Psoas muscle (tissue), 8 donors: Measurements from ENCODE around the gene CDCA5. TPM values are rescaled to one million over a fixed set of nuclear protein-coding genes. Genes with fewer than 3 reads are reported as not detected.

ENCODE experiments used
- ATAC-seq, 4 donors: fragments of 200-7000 bp; cut with Tn5 transposase; one replicate each; pipeline ENCODE4 v1.9.1; 2020; ENCODE audit warnings: moderate library complexity in 3 of 4, mild to moderate bottlenecking in 2 of 4
- DNase-seq, 2 donors: peaks; one replicate each; pipeline ENCODE4 v3.0.0-alpha.2; 2020
- H3K27ac ChIP-seq: fragments of 200-600 bp; one replicate; pipeline ENCODE4 v1.8.0; 2022
- H3K27me3 ChIP-seq, 3 donors: fragments of 200-600 bp in 1 of 3; one replicate each; pipeline versions ENCODE4 v1.6.1 to v1.8.0; 2013 to 2022; ENCODE audit warnings: low read length in 2 of 3, mild to moderate bottlenecking in 2 of 3, moderate library complexity in 1 of 3; ENCODE audit not compliant: insufficient read depth in 3 of 3
- H3K36me3 ChIP-seq, 2 donors: fragments of 200-600 bp in 1 of 2; one replicate each; pipeline versions ENCODE4 v1.6.1 to v1.8.0; 2013 to 2022; ENCODE audit warnings: low read depth in 1 of 2, mild to moderate bottlenecking in 1 of 2, moderate library complexity in 1 of 2; ENCODE audit not compliant: insufficient read depth in 1 of 2
- H3K4me1 ChIP-seq: fragments of 200-600 bp; one replicate; pipeline ENCODE4 v1.8.0; 2022
- H3K4me3 ChIP-seq: fragments of 200-600 bp; one replicate; pipeline ENCODE4 v1.8.0; 2022; ENCODE audit warnings: mild to moderate bottlenecking
- H3K9me3 ChIP-seq: fragments of 200-600 bp; one replicate; pipeline ENCODE4 v1.8.0; 2022
- CTCF ChIP-seq: fragments of 200-600 bp; IDR thresholded peaks from one replicate; pipeline ENCODE4 v1.8.0; 2022; ENCODE audit warnings: antibody characterized with exemption
- WGBS, 3 donors: extraction: QIAGEN DNeasy Blood & Tissue Kit; methylation state at CpG; one replicate each; pipeline versions ENCODE4 v1.1.6 to v1.1.7; 2013; 5-methylcytosine and 5-hydroxymethylcytosine counted together
- intact Hi-C, 2 donors: fragments of 100-400 bp; cut with DNase I; formaldehyde crosslinking; loops; one replicate each; pipeline versions ENCODE4 v1.11.0 to v1.14.2; 2022
- polyA plus RNA-seq, 3 donors: library from polyadenylated mRNA; stranded (reverse); fragments of 200-250 nt; gene quantifications; one replicate each; pipeline ENCODE4 v1.2.3, GENCODE V29; 2013
- total RNA-seq, 4 donors: library from RNA; stranded (reverse); fragmentation: NEBNext Ultra II Directional in 2 of 4; extraction: Animal tissue kit (Norgen Biotek cat#: 25700) in 2 of 4; gene quantifications; one replicate each; pipeline versions ENCODE4 v1.2.1 to v1.2.4, GENCODE V29; 2021 to 2023
- donor health status: healthy with polysubstance abuse.
- donor health status: DM: no; HTN: no; CAD: no; lungs with moderate emphysema.
- donor health status: Bipolar disorder and iron deficiency.
- donor health status: healthy.
- donor health status: DM: yes; HTN: yes; CAD: no.
- donor health status: DM: no; HTN: no; CAD: no.
- donor health status: DM: no; HTN: no; CAD: no.
- donor health status: DM: yes; HTN: yes; CAD: no.

The CDCA5 gene
- total and polyA plus RNA-seq, 7 donors: 0.28 to 1.6 (median 0.92) TPM

GRCh38 chr11:65104628-65105027 lies 20.8 kb upstream of the CDCA5 start:
- Histone ChIP-seq H3K27me3 (no peaks in the 10 kb centered on the region), H3K36me3 (peaks cover 0 to 38% of the 10 kb centered on the region in 2 donors), H3K27ac (no peak overlapping the region), H3K4me1 (peaks cover 18% of the 10 kb centered on the region), H3K4me3 (no peak overlapping the region), H3K9me3 (no peaks in the 10 kb centered on the region)
- intact Hi-C loops: no loop called here
- no peak for ATAC-seq
- 74 to 81% (median 78%) methylated on average over 4 of the region's 4 CpGs for WGBS, 3 donors
- no peak for TF ChIP-seq CTCF
- no peak for DNase-seq

- peaks cover 0 to 32% of the 10 kb centered on the region in 2 donors for H3K36me3 ChIP-seq
- no peak overlapping the region for H3K4me3 ChIP-seq
- H3K27ac ChIP-seq: no peak overlapping the region
- peaks cover 26% of the 10 kb centered on the region for H3K4me1 ChIP-seq
- H3K27me3 ChIP-seq: no peaks in the 10 kb centered on the region
- DNase-seq (no peak), ATAC-seq (no peak)
- intact Hi-C loops: no loop called here
- TF ChIP-seq CTCF: no peak
- H3K9me3 ChIP-seq: no peaks in the 10 kb centered on the region
These were observed 19.6 kb upstream of the CDCA5 start for GRCh38 chr11:65103476-65103875.

GRCh38 chr11:65102142-65103095 lies 18.6 kb upstream of the CDCA5 start:
- WGBS, 3 donors: 65 to 75% (median 72%) methylated on average over 8 of the region's 8 CpGs
- TF ChIP-seq CTCF: no peak
- DNase-seq: no peak
- H3K9me3 ChIP-seq: no peaks in the 10 kb centered on the region
- H3K27me3 ChIP-seq: no peaks in the 10 kb centered on the region
- ATAC-seq: peak; percentile 26 to 54 (median 48)
- intact Hi-C loops: no loop called here
- H3K4me3 ChIP-seq: peak overlapping the region; percentile 17
- H3K4me1 ChIP-seq: peaks cover 33% of the 10 kb centered on the region
- peak overlapping the region; percentile 51 for H3K27ac ChIP-seq
- peaks cover 0 to 33% of the 10 kb centered on the region in 2 donors for H3K36me3 ChIP-seq

GRCh38 chr11:65100674-65101350 lies 17.0 kb upstream of the CDCA5 start:
- H3K27ac ChIP-seq: no peak overlapping the region
- no peak overlapping the region for H3K4me3 ChIP-seq
- H3K27me3 ChIP-seq: no peaks in the 10 kb centered on the region
- 73 to 85% (median 77%) methylated on average over 6 of the region's 6 CpGs for WGBS, 3 donors
- peaks cover 41% of the 10 kb centered on the region for H3K4me1 ChIP-seq
- peaks cover 0 to 30% of the 10 kb centered on the region in 2 donors for H3K36me3 ChIP-seq
- ATAC-seq (no peak), DNase-seq (no peak)
- no peaks in the 10 kb centered on the region for H3K9me3 ChIP-seq
- TF ChIP-seq CTCF: no peak
- intact Hi-C loops: no loop called here
